IPS DF 4.7 (cell line): ENCODE data around the gene PRPF40B.

Source experiments
- DNase-seq: peaks from one replicate; pipeline ENCODE4 v3.0.0-alpha.2; 2013; ENCODE audit warnings: low spot score; ENCODE audit errors: extremely low read depth

PRPF40B gene

DNA sequence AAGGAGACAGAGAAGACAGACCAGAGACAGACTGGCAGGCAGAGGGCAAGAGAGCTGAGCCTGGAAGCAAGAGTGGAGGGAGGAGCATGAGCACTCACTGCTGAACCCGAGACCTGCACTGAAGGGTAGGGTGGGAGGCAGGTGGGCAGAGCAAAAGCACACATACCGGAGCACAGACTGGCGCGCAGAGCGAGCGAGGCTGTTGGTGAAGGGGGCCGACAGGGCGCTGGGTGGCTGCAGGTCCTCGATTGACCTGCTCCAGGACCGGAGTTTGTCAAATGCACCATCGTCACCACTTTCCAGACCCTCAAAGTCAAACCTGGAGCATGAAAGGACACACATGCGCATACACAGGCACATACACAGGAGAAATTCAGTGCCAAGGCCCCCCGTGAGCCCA is 34.9 kb downstream of the PRPF40B start:
- no peak for DNase-seq

DNA sequence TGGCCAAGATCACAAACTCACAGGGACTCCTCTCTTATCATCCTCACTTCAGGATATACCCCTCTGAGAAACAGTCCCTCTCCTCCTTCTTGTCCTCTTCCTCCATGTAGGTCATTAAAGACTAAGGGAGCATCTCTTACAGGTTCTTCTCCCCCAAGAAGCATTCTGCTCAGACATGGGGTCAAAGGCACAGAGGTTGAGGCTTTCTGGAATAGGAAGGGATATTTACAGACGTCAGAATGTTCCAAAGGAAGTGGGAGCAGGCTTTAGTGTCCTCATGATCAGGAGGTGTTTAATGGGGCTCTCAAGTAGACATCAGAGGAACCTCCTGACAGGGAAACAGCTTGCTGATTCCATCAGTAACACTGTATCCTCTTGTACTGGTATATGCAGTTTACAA is 36.4 kb downstream of the PRPF40B start:
- no peak for DNase-seq

DNA sequence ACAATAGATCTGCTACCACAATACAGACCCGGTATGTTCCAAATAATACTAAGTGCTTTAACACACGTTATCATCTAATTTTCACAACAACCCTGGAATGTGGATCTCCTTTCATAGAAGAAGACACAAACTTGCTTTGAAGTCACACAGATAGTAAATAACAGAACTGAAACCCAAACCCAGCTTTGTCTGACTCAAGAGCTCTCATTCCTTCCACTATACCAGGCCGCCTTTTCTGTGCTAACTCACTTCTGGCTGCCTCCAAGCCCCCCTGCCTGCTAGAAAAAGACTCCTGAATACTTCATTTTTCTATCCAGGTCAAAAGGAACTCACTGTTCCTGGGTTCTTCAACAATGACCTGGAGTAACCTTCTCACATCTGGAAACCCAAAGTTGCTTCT is 37.8 kb downstream of the PRPF40B start:
- DNase-seq: no peak

DNA sequence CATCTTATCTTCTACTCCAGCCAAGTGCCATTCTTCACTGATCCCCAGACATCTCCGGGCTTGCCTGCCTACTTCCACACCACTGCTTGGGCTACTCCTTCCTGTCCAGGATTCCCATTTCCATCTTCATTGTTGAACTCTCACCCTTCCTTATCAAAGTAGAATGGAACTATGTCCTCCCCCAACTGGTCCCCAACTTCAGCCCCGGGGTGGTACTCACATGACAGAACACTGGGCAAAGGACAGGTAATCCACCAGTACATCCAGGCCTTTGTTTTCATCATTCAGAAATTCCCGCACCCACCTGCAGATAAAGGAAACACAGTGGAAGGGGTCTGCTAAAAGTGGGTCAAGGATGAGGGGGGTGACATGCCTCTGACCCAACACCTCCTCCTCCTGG is 38.4 kb downstream of the PRPF40B start:
- no peak for DNase-seq

DNA sequence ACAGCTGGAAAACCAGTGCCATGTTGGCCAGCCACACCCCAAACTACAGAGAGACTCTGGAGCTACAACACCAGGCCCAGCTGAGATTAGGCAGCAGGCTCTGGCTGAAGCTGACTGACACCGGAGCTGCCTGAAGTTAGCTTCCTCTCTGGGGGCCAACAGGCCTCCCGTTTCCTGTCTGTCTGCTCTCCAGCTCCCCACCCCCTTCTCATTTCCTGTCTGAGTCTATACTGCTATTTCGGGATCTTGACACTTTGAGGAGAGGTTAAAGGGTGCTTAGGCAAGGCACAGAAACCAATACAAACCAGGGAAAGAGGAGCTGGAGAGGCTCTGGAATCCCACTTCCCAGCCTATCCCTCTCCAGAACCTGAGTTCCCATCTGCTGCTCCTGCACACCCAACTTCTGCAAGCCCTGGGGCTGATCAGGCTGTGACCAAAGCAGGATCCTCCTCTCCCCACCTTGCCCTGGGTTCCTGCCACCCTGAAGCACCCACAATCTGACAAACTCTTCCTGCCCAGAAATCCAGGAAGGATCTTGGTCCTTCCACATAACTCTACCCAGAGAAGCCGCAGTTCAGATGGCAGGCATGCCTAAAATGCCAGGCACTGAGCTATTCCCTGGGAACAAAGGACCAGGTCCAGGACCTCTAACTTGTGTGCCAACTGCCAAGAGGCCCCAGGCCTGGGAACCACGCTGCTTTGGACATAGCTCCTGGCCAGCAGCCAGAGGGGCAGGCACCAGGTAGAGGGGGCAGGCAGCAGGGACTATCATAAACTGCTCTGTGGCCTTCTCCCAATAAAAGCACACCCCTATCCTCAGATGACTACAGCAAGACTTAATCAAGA is 39.9 kb downstream of the PRPF40B start:
- peak; percentile 44 for DNase-seq

DNA sequence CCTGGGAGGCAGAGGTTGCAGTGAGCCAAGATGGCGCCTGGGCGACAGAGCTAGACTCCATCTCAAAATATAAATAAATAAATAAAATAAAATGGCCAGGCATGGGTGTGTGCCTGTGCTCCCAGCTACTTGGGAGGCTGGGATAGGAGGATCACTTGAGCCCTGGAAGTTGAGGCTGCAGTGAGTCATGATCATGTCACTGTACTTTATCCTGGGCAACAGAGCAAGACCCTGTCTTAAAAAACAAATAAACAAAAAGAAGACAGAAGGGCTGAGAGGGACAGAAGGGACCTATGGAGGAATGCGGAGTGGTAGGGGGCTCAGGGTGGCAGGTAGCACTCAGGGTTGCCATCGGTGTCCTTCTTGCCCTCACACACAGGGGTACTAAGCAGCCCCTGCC is 40.8 kb downstream of the PRPF40B start:
- no peak for DNase-seq

DNA sequence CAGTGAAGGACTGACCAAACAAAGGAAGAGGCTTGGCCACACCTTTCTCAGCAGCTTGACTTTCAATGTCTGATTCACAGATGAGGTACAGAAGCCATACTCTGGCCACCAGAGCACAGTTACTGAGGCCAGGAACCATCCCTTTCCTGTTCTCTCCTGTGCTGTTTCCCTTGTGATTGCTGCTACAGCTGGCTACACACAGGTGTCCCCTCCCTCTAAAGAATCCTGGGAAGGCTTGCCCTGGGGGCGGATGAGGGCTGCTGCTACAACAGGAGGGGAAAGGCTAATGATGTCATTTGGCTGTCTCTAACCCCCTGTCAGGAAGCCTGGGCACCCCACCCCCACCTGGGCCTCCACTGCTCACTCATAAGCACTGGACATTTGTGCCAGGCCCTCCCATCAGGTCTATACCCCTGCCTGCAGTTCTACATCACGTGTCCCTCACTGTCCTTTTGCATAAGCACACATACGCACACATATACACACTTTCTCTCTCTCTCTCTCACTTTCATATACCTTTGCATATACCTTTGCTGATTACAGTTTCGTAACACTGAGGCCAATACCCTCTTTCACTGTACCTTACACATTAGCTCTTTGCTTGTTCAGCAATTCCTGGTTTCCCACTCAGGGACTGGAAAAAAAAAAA is 41.4 kb downstream of the PRPF40B start:
- DNase-seq: no peak

DNA sequence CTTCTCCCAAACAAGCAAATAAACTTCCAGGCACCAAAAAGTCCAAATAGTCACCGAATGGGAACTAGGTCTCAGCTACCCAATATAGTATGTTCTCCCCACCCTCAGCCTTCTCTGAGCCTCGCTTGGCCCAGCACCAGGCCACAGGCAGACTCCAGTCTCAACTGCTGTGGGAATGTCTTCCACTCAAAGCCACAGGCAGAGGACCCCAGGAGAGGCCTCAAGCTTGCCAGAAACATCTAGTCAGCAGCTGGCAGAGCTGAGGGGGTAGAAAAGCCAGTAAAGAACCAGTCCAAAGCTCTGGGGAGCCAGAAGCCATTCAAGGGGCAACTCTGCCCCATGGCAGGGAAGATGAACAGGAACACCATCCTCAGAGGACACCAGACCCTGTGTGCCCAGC is 42.0 kb downstream of the PRPF40B start:
- DNase-seq: no peak

DNA sequence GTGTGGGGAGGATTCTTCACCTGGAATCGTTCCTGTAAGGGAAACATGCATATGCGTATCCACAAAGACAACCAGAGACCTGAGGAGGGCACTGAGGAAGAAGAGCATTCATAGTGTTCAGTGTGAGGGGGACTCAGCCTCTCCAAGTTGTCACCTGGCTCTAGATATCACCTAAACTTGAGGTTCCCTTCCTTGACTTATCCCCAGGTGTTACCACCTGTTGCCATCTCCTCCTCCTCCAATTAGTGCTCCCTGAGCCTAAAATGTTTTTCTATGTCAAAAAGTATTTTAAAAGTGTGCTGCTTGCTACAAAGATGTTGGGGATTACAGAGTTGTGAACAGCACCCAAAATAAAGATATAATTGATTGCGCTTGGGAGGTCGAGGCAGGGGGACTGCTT is 42.8 kb downstream of the PRPF40B start:
- DNase-seq: no peak

DNA sequence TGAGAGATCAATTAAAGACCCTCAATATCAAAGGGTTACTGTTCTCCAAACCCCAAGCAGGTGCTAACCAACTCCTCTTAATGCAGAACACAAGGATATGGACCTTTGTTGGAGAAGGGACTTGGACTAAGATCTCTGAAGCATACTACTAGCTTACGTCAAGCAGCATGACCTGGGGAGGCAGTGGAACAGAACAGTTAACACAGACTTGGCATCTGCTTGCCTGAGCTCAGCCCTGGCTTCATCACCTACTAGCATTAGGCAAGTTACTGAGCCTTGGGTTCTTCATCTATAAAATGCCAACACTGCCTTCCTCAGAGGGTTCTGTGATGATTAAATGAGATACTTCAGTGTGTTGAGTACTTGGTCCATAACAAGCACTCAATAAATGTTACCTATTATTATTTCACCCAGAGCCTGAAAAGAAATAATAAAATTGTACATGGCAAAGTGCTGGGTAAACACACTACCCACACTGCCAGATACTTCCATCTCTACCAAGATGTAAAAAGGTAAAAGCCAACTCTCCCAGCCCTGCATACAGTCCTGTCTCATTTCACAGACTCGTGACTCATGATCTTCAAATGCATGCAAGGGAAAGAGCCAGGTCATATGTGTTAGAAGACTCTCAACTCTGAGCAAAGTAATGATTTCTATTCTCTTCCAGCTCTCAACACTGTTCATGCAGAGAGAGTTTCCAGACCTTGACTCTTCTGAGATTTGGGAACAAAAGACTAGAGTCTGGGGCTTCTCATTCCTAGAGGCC is 44.1 kb downstream of the PRPF40B start:
- DNase-seq: no peak

DNA sequence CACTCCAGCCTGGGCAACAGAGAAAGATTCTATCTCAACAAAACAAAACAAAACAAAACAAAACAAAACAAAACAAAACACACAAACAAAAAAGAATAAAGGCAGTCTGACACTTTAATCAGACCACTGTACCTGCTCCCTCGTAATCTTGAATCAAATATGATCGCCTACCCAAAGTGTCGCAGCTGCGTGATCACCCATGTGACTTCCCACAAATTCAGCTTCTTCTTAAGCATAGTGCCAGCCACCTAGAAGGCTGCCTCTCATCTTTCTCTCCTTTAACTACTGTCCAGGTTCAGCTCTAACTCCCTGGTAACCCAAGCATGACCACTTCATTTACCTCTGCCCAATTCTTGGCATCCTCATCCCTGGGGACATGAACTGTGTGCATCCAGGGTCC is 46.4 kb downstream of the PRPF40B start:
- no peak for DNase-seq

DNA sequence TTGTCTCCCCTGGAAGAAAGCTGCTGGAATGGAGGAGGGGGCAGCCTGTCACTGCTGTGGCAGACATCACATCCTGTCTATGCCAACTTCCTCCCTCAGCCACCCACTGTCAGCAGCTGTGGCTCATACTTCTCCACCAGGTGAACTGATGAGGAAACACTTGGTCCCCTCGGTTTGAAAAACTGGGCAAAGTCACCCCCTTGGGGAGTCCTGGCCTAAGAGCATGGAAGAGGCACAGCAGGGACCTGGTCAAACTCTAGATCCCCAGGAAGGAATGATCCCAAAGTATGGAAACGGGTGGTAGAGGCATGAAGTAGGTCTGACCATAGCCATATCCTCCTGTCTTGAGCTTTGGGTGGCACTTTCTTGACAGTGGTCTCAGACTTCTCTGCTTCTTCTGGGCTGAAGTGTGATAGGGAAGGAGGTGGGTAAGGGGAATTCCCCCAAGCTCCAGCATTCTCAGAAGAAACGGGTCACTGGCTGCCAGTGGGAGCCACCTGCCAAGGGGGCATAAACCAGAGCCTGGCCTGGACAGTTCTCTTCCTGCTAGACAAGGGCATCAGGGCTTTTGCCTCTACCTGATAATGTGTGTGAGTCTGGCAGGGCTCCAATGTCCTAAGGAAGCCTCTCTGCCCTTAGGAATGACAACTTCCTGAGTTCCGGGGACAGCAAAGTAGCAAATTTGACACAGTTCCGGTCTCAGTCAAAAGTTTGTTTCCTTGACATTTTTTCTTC is 47.8 kb downstream of the PRPF40B start:
- DNase-seq: no peak

DNA sequence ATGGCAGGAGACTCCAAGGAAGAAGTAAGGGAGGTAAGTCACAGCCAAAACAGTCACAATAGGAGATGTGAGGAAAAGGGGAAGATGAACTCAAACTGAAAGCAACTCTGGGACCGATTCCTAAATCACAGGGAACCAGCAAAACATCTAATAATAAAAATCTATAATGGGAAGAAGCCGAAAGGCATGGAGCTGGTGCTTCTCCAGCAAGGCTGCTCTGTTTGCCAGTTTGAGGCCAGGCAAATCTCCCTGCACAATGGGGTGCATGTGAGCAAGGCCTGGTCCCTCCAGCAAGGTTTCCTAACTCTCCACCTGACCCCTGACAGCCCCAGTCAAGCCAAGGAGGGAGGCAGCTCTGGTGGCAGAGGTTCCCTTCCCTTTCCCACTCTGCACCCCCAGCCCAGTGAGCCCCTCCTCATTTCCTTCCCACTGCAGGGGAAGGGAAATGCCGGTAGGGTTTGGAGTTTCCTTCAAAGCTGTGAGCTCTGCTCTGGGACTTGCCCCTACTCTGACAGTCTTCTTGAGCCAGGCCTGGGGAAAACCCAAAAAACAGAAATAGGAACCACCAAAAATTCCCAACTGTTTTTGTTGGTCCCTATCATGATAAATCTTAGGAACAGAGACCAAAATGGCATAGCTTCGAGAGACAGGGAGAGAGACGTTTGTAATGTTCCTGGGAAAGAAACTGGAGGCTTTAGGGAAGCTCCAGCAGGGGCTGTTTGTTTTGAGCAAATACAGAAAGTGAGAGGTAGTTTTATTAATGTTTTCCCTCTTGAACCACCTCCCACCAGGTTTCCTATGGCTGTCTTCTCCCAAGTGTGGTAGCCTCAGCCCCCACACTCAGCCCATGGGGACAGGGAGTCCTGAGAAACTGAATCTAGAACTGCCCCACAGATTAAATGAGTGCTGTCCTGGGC is 49.2 kb downstream of the PRPF40B start:
- DNase-seq: no peak

DNA sequence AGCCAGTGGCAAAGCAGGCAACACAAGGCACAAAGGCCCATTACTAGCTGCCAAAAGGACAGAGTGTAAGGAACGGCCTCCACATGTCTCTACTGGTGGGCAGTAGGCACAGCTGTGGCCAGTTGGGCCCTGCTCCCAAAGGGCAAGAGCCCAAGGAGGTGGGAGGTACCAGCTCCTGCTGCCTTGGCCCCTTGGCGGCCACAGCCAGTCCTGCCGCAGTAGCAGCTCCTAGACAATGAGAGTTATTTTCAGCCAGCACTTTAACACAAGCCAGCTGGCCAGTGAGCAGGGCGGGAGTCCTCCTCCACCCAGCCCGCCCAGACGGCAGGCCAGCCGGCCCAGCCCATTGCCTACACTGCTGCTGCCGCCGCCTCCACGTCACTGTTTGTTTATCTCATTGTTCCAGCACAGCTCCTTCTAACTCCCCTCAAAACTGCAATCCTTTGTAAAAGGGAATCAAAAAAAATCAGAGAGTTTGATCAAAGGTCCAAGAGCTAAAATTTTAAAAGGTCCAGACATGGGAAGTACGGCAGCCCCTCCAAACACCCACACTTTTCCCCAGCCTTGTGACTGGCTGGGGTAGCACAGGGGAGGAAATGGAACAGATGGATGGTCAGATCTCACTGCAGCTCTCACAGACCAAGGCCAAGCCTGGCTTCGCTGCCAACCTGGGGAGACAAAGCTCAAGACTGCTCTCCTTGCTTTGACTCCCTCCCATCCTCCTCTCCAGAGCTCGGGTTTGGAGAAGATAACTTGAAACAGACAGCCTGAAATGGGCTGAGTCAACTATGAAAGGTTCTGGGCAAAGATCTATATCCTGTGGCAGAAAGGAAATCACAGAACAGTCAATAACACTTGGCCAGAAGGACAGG is 50.3 kb downstream of the PRPF40B start:
- no peak for DNase-seq

DNA sequence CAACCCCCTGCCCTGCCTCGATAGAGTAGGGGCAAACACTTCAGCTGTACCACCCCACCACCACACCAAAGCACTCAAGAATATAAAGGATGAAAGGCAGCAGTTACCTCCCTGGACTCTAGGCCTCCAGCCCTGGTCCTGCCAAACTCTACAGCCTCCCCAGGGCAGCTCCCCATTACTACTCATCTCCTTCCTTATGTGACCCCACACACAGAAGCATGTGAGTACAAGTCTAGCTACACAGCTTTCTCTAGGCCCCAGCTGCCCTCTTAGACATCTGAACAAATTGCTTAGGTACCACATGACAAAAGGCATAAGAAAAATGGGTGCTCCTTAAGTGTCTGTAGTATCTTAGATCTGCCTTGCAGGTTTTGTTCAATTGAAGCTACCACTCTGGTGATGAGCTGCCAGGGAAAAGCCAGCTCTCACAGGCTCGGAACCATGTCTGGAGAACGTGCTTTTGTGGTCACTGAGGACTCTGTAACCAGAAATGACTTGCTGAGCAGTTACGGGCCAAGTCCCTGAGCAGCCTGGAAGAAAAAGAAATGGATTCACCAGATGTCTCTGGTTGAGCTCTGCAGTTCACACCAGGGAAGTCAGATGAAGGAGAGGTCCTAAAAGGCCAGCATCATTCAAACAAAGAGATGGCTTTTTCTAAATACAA is 51.1 kb downstream of the PRPF40B start:
- no peak for DNase-seq

DNA sequence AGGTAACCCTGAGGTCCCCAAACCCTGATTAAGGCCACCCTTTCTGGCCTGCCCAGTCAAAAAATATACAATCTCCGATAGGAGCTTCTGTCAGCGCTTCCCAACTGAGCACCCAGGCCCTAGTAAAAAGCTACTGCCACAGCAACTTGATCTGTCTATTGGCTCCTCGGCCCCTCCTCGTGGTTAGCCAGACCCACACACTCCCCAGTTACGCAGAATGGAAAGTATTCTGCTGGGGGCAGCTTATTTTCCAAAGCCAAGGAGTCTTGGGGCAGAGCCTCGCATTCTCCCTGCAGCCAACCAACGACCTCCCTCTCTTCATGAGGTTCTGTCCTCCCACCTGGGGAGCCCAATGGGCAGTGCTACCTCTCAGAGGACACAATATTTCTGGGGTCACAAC is 51.8 kb downstream of the PRPF40B start:
- no peak for DNase-seq

DNA sequence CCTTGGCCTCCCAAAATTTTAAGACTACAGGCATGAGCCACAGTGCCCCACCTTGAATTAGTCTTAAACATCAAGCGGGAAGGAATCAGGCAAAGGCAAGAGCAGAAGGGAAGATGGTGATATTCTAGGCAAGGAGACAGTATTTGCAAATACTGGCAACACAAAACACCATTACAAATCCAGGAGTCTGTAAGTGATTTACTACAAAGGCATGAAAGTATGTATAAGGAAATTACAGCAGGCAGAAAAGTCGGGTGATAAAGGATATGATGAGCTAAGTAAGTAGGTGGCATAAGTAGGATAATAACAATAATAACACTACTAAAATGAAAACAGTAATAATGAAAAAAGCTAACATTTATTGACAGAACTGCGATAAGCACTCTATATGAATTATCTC is 55.4 kb downstream of the PRPF40B start:
- DNase-seq: no peak

DNA sequence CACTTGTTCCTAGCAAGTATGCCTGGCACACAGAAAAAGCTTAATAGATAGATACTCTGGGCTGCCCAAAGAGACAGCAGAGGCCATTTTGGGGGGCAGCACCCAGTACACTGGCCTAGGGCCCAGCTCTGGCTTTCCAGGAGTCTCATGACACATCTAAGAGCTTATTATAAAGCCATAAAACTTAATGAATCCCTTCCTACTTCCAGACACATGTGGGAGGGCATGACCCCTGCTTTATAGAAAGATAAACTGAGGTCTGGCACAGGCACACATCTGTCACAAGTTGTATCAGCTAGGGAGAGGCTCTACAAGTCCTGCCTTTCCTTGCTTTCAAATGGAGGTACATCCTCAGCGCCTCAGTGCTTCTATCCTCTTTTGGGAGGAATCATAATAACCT is 56.7 kb downstream of the PRPF40B start:
- no peak for DNase-seq
